ENCODE results near the gene CACNA1I. TPM values are rescaled to one million over a fixed set of nuclear protein-coding genes. Genes with fewer than 3 reads are reported as not detected.

CACNA1I gene
- total RNA-seq, 1 donor from 2014 or later: 0.10 TPM

DNA sequence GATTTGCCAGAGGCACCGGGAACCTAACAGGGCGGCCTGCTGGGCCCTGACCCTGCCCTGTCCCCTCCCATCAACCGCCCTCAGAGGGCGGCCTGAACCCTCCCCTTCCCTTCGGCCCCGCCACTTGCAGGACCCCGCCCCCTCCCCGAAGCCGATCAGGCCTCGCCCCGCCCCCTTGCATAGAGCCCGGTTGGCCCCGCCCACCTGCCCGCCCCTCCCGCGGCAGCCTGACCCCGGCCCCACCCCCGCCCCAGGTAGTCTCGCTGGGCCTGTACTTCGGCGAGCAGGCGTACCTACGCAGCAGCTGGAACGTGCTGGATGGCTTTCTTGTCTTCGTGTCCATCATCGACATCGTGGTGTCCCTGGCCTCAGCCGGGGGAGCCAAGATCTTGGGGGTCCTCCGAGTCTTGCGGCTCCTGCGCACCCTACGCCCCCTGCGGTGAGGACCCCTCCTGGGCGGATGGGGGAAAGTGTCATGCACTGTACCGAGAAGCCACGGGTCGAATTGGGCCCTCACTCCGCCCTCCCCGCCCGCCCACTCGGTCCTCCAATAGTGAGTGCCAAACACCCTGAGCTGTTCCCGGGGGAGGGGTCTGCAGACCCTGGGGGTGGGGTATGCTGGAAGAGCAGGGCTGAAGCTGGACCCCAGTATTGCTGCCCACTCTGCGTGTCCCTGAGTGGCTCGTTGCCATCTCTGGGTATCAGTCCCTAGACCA is 94.1 kb downstream of the CACNA1I start:
- no peak for DNase-seq (ENCODE audit: low spot score)

DNA sequence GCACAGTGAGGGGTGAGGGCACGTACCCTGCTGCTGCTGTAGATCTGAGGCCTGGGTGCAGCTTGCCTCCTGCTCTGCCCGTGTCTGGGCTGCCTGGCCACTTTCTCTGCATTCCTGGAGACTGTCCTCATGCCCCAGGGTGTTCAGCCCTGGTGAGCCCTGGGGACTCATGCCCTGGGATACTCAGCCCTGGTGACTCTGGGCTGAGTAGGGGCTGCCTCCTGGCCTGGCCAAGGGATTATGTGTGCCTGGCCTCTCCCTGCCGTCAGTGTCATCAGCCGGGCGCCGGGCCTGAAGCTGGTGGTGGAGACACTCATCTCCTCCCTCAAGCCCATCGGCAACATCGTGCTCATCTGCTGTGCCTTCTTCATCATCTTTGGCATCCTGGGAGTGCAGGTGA is 94.7 kb downstream of the CACNA1I start:
- DNase-seq (ENCODE audit: low spot score): no peak

GRCh38 chr22:39665661-39666431 is 95.3 kb downstream of the CACNA1I start:
- DNase-seq (ENCODE audit: low spot score): no peak

DNA sequence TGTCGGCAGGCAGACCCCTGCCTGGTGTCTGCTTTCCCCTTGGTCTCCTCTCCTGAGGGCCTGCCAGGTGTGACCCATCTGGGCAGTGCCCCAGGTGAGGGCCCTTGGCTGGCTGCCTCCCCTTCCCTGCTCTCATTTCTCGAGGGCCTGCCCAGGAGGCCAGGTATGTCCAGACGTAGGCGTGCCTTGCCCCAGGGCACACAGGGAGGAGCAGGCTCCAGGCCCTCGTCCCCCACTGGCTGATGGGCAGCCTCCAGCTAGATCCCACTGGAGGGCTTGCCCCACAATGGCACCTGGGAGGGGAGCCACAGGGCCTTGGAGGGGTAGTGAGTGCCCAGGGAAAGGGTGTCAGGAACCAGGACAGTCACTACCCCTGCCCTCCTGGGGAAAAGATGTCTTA is 95.9 kb downstream of the CACNA1I start:
- DNase-seq (ENCODE audit: low spot score): no peak

DNA sequence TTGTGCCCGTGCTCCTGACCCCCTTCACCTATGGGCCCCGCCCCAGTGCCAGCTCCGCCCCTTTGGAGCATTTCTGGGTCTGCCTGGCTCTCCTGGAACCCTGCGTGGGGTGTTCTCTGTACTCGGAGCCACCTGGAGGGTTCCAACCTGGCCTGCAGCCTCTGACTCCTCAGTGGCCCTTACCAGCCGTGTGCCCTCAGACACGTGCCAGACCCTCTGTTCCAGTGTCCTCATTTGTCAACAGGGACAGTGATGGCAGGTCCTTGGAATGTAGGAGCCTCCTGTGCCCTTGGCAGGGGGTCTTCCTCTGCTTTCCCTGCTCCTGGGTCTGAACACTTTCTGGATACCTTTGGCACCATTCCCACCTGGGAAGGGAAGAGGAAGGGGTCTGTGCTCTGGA is 96.4 kb downstream of the CACNA1I start:
- no peak for DNase-seq (ENCODE audit: low spot score)

- DNase-seq (ENCODE audit: low spot score): no peak
Measured at GRCh38 chr22:39669432-39669831, 98.9 kb downstream of the CACNA1I start.

DNA sequence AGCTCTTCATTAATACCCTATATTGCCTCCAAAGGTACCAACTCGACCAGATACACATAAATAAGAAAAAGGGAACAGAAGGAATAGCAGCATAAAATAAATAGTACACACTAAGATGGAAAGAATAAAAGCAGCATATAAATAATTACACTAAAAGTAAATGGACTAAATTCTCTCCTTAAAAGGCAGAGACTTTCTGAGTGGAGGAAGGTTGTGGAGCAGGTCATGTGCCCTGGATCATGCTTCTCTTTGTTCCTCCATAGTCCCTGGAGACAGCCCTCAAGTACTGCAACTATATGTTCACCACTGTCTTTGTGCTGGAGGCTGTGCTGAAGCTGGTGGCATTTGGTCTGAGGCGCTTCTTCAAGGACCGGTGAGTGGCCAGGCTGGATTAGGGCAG is 101.4 kb downstream of the CACNA1I start:
- DNase-seq (ENCODE audit: low spot score): no peak

- DNase-seq (ENCODE audit: low spot score): no peak
Measured at GRCh38 chr22:39674536-39674935, 104.0 kb downstream of the CACNA1I start.

- DNase-seq (ENCODE audit: low spot score): no peak
Measured at GRCh38 chr22:39675947-39676346, 105.4 kb downstream of the CACNA1I start.

- no peak for DNase-seq (ENCODE audit: low spot score)
Measured at GRCh38 chr22:39677967-39678366, 107.4 kb downstream of the CACNA1I start.

GRCh38 chr22:39678862-39679490 is 108.4 kb downstream of the CACNA1I start:
- DNase-seq (ENCODE audit: low spot score): no peak

DNA sequence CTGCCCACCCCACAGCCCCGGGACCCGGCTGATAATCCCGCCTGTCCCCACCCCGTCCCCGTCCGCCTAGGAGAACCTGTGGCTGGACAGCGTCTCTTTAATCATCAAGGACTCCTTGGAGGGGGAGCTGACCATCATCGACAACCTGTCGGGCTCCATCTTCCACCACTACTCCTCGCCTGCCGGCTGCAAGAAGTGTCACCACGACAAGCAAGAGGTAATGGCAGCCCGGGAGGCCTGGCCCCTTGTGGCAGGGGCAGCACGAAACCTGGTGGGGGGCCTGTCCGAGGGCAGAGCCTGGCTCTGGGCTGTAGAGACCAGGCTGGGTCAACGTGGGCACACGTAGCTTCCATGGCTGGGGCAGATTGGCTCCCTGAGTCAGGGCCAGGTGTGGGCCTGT is 109.1 kb downstream of the CACNA1I start:
- DNase-seq (ENCODE audit: low spot score): no peak

GRCh38 chr22:39680486-39680885 is 109.9 kb downstream of the CACNA1I start:
- no peak for DNase-seq (ENCODE audit: low spot score)

DNA sequence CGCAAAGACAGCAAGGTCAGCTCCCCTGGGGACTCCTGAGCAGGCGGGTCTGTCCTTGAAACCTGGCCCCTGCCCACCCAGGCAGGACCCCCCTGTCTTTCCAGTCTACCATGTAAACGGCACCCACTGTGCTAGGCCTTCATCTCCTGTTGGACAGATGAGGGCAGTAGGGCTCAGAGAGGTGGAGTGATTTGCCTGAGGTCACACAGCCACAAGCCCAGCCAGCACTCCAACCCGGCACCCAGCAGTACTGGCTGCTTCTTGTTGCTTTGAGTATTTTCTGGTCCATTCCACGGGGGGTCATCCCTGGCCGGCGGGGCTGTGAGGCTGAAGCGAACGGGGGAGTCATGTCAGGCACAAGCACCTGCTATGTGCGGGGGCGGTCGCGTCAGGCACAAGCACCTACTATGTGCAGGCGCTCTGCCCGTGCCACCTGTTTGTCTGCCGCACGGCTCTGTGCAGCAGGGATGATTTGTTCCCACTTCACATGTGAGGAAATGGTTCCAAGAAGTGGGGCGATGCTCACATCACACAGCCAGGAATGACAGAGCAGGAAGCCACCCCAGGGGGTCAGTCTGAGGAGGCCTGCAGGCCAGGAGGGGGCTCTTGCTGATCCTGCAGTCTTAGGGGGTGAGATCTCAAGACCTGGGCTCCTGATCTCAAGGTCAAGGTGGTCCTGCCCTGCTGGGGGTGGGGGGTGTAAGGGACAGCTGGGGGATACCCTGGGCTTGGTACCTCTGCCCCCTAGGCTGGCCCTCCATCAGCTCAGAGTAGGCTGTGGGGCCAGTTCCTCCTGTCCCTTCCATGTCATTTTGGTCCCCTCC is 110.7 kb downstream of the CACNA1I start:
- no peak for DNase-seq (ENCODE audit: low spot score)

DNA sequence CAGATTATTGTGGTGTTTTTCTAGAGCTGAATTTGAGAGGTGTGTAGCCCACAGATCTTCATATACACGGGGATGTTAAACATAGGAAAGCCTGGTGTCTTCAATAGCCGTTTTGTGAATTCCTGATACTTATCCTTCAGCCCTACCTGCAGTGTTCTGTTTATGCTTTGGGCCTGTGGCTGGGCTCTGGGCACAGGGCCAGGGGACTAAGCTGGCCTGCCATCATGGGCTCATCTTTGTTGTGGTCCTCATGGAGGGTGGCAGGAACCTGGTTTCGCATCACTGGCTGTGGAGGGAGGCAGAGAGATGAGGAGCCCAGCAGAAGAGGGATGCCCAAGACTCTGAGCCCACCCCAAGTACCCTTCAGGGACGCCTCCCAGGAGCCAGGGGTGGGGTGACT is 112.4 kb downstream of the CACNA1I start:
- no peak for DNase-seq (ENCODE audit: low spot score)

DNA sequence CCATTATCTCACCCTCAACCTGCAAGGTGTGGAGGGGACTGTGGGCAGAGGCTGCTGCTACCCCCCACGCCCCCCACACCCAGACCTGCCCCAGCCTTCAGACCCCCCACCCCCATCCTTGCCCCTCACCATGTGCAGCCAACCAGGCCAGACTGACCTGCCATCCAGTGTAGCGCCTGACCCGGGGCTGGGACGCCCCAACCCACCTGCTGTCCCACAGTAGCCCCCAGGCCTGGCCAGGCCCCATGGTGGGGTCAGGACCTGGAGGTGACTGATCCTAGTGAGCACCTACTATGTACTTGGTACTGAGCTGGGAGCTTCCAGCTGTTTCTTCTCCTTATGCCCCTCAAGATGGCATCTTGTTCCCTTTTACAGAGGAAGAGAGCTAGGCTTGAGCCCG is 113.1 kb downstream of the CACNA1I start:
- DNase-seq (ENCODE audit: low spot score): no peak

- no peak for DNase-seq (ENCODE audit: low spot score)
Measured at GRCh38 chr22:39684702-39685281, 114.2 kb downstream of the CACNA1I start.

DNA sequence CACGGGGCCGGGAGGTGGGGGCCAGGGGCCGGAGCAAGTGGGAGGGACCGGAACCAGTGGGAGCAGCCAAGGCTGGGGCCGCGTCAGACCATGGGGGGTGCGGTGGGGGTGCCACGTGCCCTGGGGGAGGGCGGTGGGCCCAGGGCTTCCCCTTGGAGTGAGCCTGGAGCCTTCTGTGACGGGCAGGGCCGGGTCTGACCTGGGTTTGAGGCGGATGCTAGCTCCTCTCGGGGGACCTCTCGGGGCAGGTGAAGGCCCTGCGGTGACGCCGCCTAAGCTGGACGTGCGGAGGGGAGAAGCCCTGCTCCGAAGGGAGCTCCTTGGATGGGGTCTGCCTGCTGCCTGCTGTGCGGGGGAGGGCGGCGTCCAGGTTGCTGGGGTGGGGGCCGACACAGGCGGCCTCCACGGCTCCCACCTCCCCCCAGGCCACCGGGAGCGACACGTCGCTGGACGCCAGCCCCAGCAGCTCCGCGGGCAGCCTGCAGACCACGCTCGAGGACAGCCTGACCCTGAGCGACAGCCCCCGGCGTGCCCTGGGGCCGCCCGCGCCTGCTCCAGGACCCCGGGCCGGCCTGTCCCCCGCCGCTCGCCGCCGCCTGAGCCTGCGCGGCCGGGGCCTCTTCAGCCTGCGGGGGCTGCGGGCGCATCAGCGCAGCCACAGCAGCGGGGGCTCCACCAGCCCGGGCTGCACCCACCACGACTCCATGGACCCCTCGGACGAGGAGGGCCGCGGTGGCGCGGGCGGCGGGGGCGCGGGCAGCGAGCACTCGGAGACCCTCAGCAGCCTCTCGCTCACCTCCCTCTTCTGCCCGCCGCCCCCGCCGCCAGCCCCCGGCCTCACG is 115.0 kb downstream of the CACNA1I start:
- no peak for DNase-seq (ENCODE audit: low spot score)

DNA sequence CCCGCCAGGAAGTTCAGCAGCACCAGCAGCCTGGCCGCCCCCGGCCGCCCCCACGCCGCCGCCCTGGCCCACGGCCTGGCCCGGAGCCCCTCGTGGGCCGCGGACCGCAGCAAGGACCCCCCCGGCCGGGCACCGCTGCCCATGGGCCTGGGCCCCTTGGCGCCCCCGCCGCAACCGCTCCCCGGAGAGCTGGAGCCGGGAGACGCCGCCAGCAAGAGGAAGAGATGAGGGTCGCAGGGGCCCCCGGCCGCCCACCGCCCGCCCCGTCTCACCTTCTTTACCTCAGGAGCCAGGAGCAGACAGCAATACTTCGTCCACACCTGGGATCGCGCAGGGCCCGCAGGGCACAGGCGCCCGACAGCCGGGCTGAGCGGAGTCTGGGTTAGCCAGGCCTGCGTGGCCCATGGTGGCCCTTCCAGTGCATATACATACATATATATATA is 115.6 kb downstream of the CACNA1I start:
- DNase-seq (ENCODE audit: low spot score): no peak
